Mesendoderm (in vitro differentiated cells): ENCODE data around the gene LRRC7.

ENCODE experiments used
- DNase-seq: peaks from one replicate; pipeline ENCODE4 v3.0.0; 2013
- H2AK5ac ChIP-seq: 2 replicates; pipeline ENCODE4 v1.6.1; 2013; ENCODE audit warnings: low read length, inconsistent platforms
- H2BK120ac ChIP-seq: 2 replicates; pipeline ENCODE4 v1.6.1; 2013; ENCODE audit warnings: low read depth, mild to moderate bottlenecking, low read length, moderate library complexity, mixed read lengths
- H2BK15ac ChIP-seq: replicated peaks from 2 replicates; pipeline ENCODE4 v1.6.1; 2013; ENCODE audit warnings: low read depth, mild to moderate bottlenecking, moderate library complexity
- H2BK5ac ChIP-seq: 2 replicates; pipeline ENCODE4 v1.6.1; 2013; ENCODE audit warnings: low read length, inconsistent platforms
- H3K18ac ChIP-seq: 2 replicates; pipeline ENCODE4 v1.6.1; 2013; ENCODE audit warnings: mild to moderate bottlenecking, low read length, mixed read lengths
- H3K23ac ChIP-seq: one replicate; pipeline ENCODE4 v1.6.1; 2013; ENCODE audit warnings: low read length
- H3K27ac ChIP-seq: 2 replicates; pipeline ENCODE4 v1.5.1; 2013; ENCODE audit warnings: low read depth, mild to moderate bottlenecking, inconsistent platforms, low read length, moderate library complexity
- H3K27me3 ChIP-seq: 2 replicates; pipeline ENCODE4 v1.6.1; 2013; ENCODE audit warnings: low read length, control low read depth, mild to moderate bottlenecking, inconsistent platforms; ENCODE audit not compliant: insufficient read depth, poor library complexity
- H3K36me3 ChIP-seq: 2 replicates; pipeline ENCODE4 v1.6.1; 2013; ENCODE audit warnings: low read length, inconsistent platforms; ENCODE audit not compliant: control insufficient read depth, insufficient read depth
- H3K4ac ChIP-seq: one replicate; pipeline ENCODE4 v1.6.1; 2013; ENCODE audit warnings: low read depth, mild to moderate bottlenecking, low read length, moderate library complexity
- H3K4me1 ChIP-seq: 2 replicates; pipeline ENCODE4 v1.6.1; 2013; ENCODE audit warnings: low read depth, low read length, inconsistent platforms; ENCODE audit not compliant: control insufficient read depth
- H3K4me2 ChIP-seq: 2 replicates; pipeline ENCODE4 v1.6.1; 2013; ENCODE audit warnings: low read length
- H3K4me3 ChIP-seq: 2 replicates; pipeline ENCODE4 v1.5.1; 2013; ENCODE audit warnings: mild to moderate bottlenecking, low read length
- H3K56ac ChIP-seq: one replicate; pipeline ENCODE4 v1.6.1; 2013; ENCODE audit warnings: low read length
- H3K79me1 ChIP-seq: 2 replicates; pipeline ENCODE4 v1.6.1; 2013; ENCODE audit warnings: low read length, inconsistent platforms
- H3K79me2 ChIP-seq: 2 replicates; pipeline ENCODE4 v1.6.1; 2013; ENCODE audit warnings: mild to moderate bottlenecking, low read length; ENCODE audit not compliant: control insufficient read depth, insufficient read depth
- H3K9ac ChIP-seq: 2 replicates; pipeline ENCODE4 v1.6.1; 2013; ENCODE audit warnings: low read length, inconsistent platforms
- H4K5ac ChIP-seq: one replicate; pipeline ENCODE4 v1.6.1; 2013; ENCODE audit warnings: low read length
- H4K8ac ChIP-seq: one replicate; pipeline ENCODE4 v1.6.1; 2013; ENCODE audit warnings: low read depth, mild to moderate bottlenecking, control low read depth, low read length, moderate library complexity
- WGBS: extraction: QIAGEN DNeasy Blood & Tissue Kit; methylation state at CpG from one replicate; pipeline ENCODE4 v1.1.7; 2013; ENCODE audit warnings: low lambda C conversion rate, missing lambda C conversion rate; ENCODE audit not compliant: insufficient coverage; ENCODE audit errors: extremely low coverage; 5-methylcytosine and 5-hydroxymethylcytosine counted together

The LRRC7 gene

GRCh38 chr1:69998847-69999246, 431.1 kb downstream of the LRRC7 start:
- Histone ChIP-seq H3K79me1 (no peaks in the 10 kb centered on the region), H2AK5ac (no peak overlapping the region), H3K23ac (no peak overlapping the region)

GRCh38 chr1:70003211-70003908, 435.6 kb downstream of the LRRC7 start:
- no peak overlapping the region for H3K27ac ChIP-seq
- no peak overlapping the region for H4K5ac ChIP-seq
- H3K4me1 ChIP-seq = no peaks in the 10 kb centered on the region
- DNase-seq = no peak
- no peak overlapping the region for H3K18ac ChIP-seq
- no peak overlapping the region for H3K4ac ChIP-seq
- H3K23ac ChIP-seq = no peak overlapping the region
- no peaks in the 10 kb centered on the region for H3K79me1 ChIP-seq
- no peak overlapping the region for H3K4me3 ChIP-seq
- H3K79me2 ChIP-seq = no peaks in the 10 kb centered on the region
- no CpG with 5 or more reads among the region's 1 CpG for WGBS
- H2AK5ac ChIP-seq = no peak overlapping the region
- H4K8ac ChIP-seq = no peak overlapping the region
- no peak overlapping the region for H2BK5ac ChIP-seq
- H2BK120ac ChIP-seq = no peak overlapping the region
- H3K56ac ChIP-seq = no peak overlapping the region
- no peak overlapping the region for H3K4me2 ChIP-seq
- no peaks in the 10 kb centered on the region for H3K27me3 ChIP-seq
- H3K36me3 ChIP-seq = no peaks in the 10 kb centered on the region
- no peak overlapping the region for H2BK15ac ChIP-seq
- H3K9ac ChIP-seq = no peak overlapping the region

More at GRCh38 chr1:69998847-69999246, 431.1 kb downstream of the LRRC7 start:
- Histone ChIP-seq H3K9ac (no peak overlapping the region), H3K27me3 (no peaks in the 10 kb centered on the region), H3K27ac (no peak overlapping the region), H3K4me2 (no peak overlapping the region), H3K4me1 (no peaks in the 10 kb centered on the region), H3K79me2 (no peaks in the 10 kb centered on the region), H3K56ac (no peak overlapping the region), H2BK5ac (no peak overlapping the region), H2BK15ac (no peak overlapping the region), H2BK120ac (no peak overlapping the region), H3K4ac (no peak overlapping the region), H4K5ac (no peak overlapping the region), H3K18ac (no peak overlapping the region), H4K8ac (no peak overlapping the region), H3K4me3 (no peak overlapping the region), H3K36me3 (no peaks in the 10 kb centered on the region)
- no peak for DNase-seq
- no CpG with 5 or more reads among the region's 1 CpG for WGBS

- no peak for DNase-seq
- Histone ChIP-seq H4K8ac (no peak overlapping the region), H3K36me3 (no peaks in the 10 kb centered on the region), H3K4me3 (no peak overlapping the region), H2BK120ac (no peak overlapping the region), H3K79me1 (no peaks in the 10 kb centered on the region), H3K23ac (no peak overlapping the region), H2BK15ac (no peak overlapping the region), H3K56ac (no peak overlapping the region), H3K4me1 (no peaks in the 10 kb centered on the region), H2AK5ac (no peak overlapping the region), H4K5ac (no peak overlapping the region), H3K79me2 (no peaks in the 10 kb centered on the region), H3K4ac (no peak overlapping the region), H3K4me2 (no peak overlapping the region), H3K27ac (no peak overlapping the region), H3K9ac (no peak overlapping the region), H3K18ac (no peak overlapping the region), H3K27me3 (no peaks in the 10 kb centered on the region), H2BK5ac (no peak overlapping the region)
Observed at GRCh38 chr1:70005386-70006034, 437.8 kb downstream of the LRRC7 start.

- Histone ChIP-seq H3K18ac (no peak overlapping the region), H3K4ac (no peak overlapping the region), H2AK5ac (no peak overlapping the region), H3K27ac (no peak overlapping the region), H3K23ac (no peak overlapping the region), H3K56ac (no peak overlapping the region), H2BK5ac (no peak overlapping the region), H3K36me3 (no peaks in the 10 kb centered on the region), H3K4me2 (no peak overlapping the region), H3K4me1 (no peaks in the 10 kb centered on the region), H3K79me1 (no peaks in the 10 kb centered on the region), H3K4me3 (no peak overlapping the region), H3K79me2 (no peaks in the 10 kb centered on the region), H4K5ac (no peak overlapping the region), H3K27me3 (no peaks in the 10 kb centered on the region), H4K8ac (no peak overlapping the region), H3K9ac (no peak overlapping the region), H2BK15ac (no peak overlapping the region), H2BK120ac (no peak overlapping the region)
- WGBS = no CpG with 5 or more reads among the region's 2 CpGs
- no peak for DNase-seq
Observed at GRCh38 chr1:70008660-70009059, 440.9 kb downstream of the LRRC7 start.

- Histone ChIP-seq H2BK5ac (no peak overlapping the region), H3K27ac (no peak overlapping the region), H3K56ac (no peak overlapping the region), H2BK15ac (no peak overlapping the region), H3K23ac (no peak overlapping the region), H4K8ac (no peak overlapping the region), H3K4me2 (no peak overlapping the region), H3K4ac (no peak overlapping the region), H3K9ac (no peak overlapping the region), H3K79me1 (no peaks in the 10 kb centered on the region), H4K5ac (no peak overlapping the region), H3K27me3 (no peaks in the 10 kb centered on the region), H2BK120ac (no peak overlapping the region), H3K18ac (no peak overlapping the region), H3K36me3 (no peaks in the 10 kb centered on the region), H3K4me3 (no peak overlapping the region), H2AK5ac (no peak overlapping the region), H3K79me2 (no peaks in the 10 kb centered on the region), H3K4me1 (no peaks in the 10 kb centered on the region)
- no peak for DNase-seq
Observed at GRCh38 chr1:70017770-70018169, 450.0 kb downstream of the LRRC7 start.

- H3K27me3 ChIP-seq = no peaks in the 10 kb centered on the region
- H3K79me2 ChIP-seq = no peaks in the 10 kb centered on the region
- no peak overlapping the region for H3K4me2 ChIP-seq
- no CpG with 5 or more reads among the region's 1 CpG for WGBS
- no peaks in the 10 kb centered on the region for H3K79me1 ChIP-seq
- no peak overlapping the region for H2BK5ac ChIP-seq
- no peak overlapping the region for H2BK15ac ChIP-seq
- H3K4me3 ChIP-seq = no peak overlapping the region
- no peak overlapping the region for H4K8ac ChIP-seq
- H3K4ac ChIP-seq = no peak overlapping the region
- no peak overlapping the region for H3K56ac ChIP-seq
- no peak overlapping the region for H3K18ac ChIP-seq
- no peak overlapping the region for H2BK120ac ChIP-seq
- no peak overlapping the region for H3K23ac ChIP-seq
- H4K5ac ChIP-seq = no peak overlapping the region
- no peaks in the 10 kb centered on the region for H3K36me3 ChIP-seq
- H2AK5ac ChIP-seq = no peak overlapping the region
- no peaks in the 10 kb centered on the region for H3K4me1 ChIP-seq
- H3K27ac ChIP-seq = no peak overlapping the region
- no peak overlapping the region for H3K9ac ChIP-seq
- DNase-seq = no peak
Observed at GRCh38 chr1:70024272-70024671, 456.6 kb downstream of the LRRC7 start.
